ENCODE data around the gene GOLGA6D. TPM values are rescaled to one million over a fixed set of nuclear protein-coding genes. Genes with fewer than 3 reads are reported as not detected.

Gene GOLGA6D
- total and polyA plus RNA-seq, 4 donors = 0.12 TPM; not detected in 3

- Histone ChIP-seq H3K36me3 (ENCODE audit: control insufficient read depth in 4 of 4, insufficient read depth in 4 of 4, low read length in 4 of 4) (no peaks in the 10 kb centered on the region), H3K4me3 (no peak overlapping the region), H3K27me3 (ENCODE audit: control insufficient read depth in 3 of 3, insufficient read depth in 3 of 3, low read length in 2 of 3) (no peaks in the 10 kb centered on the region), H3K27ac (ENCODE audit: low read depth in 1 of 2, low read length in 1 of 2) (no peak overlapping the region), H3K9me3 (ENCODE audit: control insufficient read depth in 4 of 4, insufficient read depth in 3 of 4, low read length in 3 of 4) (no peaks in the 10 kb centered on the region), H3K9ac (ENCODE audit: insufficient read depth in 1 of 2, low read length in 2 of 2) (no peak overlapping the region), H3K4me1 (ENCODE audit: control insufficient read depth in 5 of 5, insufficient read depth in 5 of 5, low read length in 5 of 5) (no peaks in the 10 kb centered on the region)
- WGBS, 2 donors = 94 to 95% methylated on average over 4 of the region's 4 CpGs
- no peak for ATAC-seq (ENCODE audit: insufficient read depth, low FRiP score)
- no peak for DNase-seq
- no peak for TF ChIP-seq CTCF (IDR thresholded peaks at IDR 0.05; ENCODE audit: control extremely low read depth, extremely low read depth)
Measured at GRCh38 chr15:75325922-75326321, 43.3 kb downstream of the GOLGA6D start.

DNA sequence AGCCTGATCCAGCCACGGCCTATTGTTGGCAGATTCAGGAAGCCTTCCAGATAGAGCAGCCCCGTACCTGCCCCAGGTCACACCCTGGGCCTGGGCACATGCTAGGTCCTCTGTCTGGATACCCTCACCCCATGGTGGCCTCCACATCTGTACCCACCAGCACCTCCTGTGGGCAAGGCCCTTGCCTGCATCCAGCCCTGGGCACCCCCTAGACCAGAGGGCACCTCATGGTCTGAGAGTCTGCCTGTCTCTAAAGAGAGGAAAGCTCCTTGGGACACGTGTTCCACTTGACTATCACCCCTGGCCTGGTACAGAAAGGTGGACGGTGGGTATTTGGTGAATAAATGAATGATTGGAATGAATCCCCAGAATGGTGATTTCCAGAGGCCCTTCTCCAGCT, 44.4 kb downstream of the GOLGA6D start:
- Histone ChIP-seq H3K4me1 (ENCODE audit: control insufficient read depth in 5 of 5, insufficient read depth in 5 of 5, low read length in 5 of 5) (no peaks in the 10 kb centered on the region), H3K9ac (ENCODE audit: insufficient read depth in 1 of 2, low read length in 2 of 2) (no peak overlapping the region), H3K4me3 (no peak overlapping the region), H3K27ac (ENCODE audit: low read depth in 1 of 2, low read length in 1 of 2) (no peak overlapping the region), H3K36me3 (ENCODE audit: control insufficient read depth in 4 of 4, insufficient read depth in 4 of 4, low read length in 4 of 4) (no peaks in the 10 kb centered on the region), H3K27me3 (ENCODE audit: control insufficient read depth in 3 of 3, insufficient read depth in 3 of 3, low read length in 2 of 3) (no peaks in the 10 kb centered on the region), H3K9me3 (ENCODE audit: control insufficient read depth in 4 of 4, insufficient read depth in 3 of 4, low read length in 3 of 4) (no peaks in the 10 kb centered on the region)
- DNase-seq = no peak
- no peak for ATAC-seq (ENCODE audit: insufficient read depth, low FRiP score)
- 78 to 94% methylated on average over 4 of the region's 4 CpGs for WGBS, 2 donors
- TF ChIP-seq CTCF (IDR thresholded peaks at IDR 0.05; ENCODE audit: control extremely low read depth, extremely low read depth) = no peak

- Histone ChIP-seq H3K4me3 (no peak overlapping the region), H3K27ac (ENCODE audit: low read depth in 1 of 2, low read length in 1 of 2) (no peak overlapping the region), H3K4me1 (ENCODE audit: control insufficient read depth in 5 of 5, insufficient read depth in 5 of 5, low read length in 5 of 5) (no peaks in the 10 kb centered on the region), H3K27me3 (ENCODE audit: control insufficient read depth in 3 of 3, insufficient read depth in 3 of 3, low read length in 2 of 3) (no peaks in the 10 kb centered on the region), H3K36me3 (ENCODE audit: control insufficient read depth in 4 of 4, insufficient read depth in 4 of 4, low read length in 4 of 4) (no peaks in the 10 kb centered on the region), H3K9ac (ENCODE audit: insufficient read depth in 1 of 2, low read length in 2 of 2) (no peak overlapping the region), H3K9me3 (ENCODE audit: control insufficient read depth in 4 of 4, insufficient read depth in 3 of 4, low read length in 3 of 4) (no peaks in the 10 kb centered on the region)
- 82 to 86% methylated on average over 3 of the region's 3 CpGs for WGBS, 2 donors
- no peak for TF ChIP-seq CTCF (IDR thresholded peaks at IDR 0.05; ENCODE audit: control extremely low read depth, extremely low read depth)
- no peak for DNase-seq
- no peak for ATAC-seq (ENCODE audit: insufficient read depth, low FRiP score)
Measured at GRCh38 chr15:75327491-75327890, 44.9 kb downstream of the GOLGA6D start.
